ENCODE measurements around the gene PLA2G2C.
"Not testable (repeated sequence)": the region's sequence is repeated elsewhere in the genome, so short reads cannot be mapped to it uniquely, and the experiment has no call there.

The PLA2G2C gene

GRCh38 chr1:20150969-20151368 lies 35.3 kb downstream of the PLA2G2C start:
- DNase-seq = no peak

DNA sequence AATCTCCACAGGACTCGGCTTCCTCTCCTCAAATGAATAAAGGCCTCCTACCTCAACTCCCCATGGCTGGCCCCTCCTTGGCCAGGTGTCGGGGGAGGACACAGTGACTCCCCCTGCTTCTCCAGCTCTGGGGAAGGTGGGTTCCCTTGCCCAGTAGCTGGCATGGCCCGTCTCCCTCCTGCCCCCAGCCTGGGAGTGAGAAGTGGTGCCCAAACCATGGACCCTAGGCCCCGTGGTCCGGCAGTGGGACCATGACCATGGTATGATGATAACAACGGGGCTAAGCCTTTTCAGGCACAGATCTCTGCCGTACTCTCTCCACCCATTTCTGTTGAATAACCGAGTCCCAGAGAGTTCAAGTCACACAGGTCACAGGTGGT lies 36.0 kb downstream of the PLA2G2C start:
- no peak for DNase-seq

GRCh38 chr1:20149601-20150325 lies 36.6 kb downstream of the PLA2G2C start:
- no peak for DNase-seq

DNA sequence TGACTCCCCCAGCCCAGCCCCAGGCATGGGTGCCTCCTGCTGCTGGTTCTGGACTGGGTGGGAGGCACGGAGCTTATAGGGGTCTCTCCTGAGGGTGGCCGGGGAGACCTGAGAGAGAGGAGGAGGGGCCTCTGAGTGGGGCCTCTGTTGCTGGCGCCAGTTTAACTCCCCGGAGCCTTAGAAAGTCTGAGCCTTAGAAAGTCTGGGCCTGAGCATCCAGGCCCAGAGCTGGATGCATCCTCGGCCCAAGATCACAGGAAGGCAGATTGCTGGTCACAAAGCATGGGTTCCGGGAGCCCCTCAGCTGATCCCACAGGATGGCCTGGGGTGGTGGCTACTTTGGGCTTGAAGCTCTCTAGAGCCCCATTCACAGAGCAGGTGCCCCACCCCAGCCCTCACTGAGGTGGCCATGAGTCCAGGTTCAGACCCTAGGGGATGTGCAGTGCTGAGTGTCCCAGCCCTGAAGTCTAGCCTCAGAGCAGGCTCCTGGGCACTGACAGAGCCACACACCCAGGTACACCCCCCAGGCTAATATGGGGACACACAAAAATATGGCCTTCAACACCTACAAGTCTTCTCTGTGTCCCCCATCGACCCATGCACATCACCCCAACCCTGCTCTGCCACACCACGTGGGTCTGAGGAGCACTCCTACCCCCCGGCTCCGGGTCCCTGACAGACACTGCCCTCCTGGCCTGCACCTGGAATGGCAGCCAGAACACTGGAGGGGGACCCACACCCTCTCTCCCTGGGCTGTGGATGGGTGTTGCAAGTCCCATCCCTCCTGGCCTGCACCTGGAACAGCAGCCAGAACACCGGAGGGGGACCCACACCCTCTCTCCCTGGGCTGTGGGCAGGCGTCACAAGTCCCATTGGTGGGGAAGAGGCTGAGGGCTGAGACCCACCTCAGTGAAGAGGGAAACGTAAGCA lies 37.5 kb downstream of the PLA2G2C start:
- no peak for DNase-seq

- DNase-seq = no peak
Measured at GRCh38 chr1:20147846-20148570, 38.3 kb downstream of the PLA2G2C start.

DNA sequence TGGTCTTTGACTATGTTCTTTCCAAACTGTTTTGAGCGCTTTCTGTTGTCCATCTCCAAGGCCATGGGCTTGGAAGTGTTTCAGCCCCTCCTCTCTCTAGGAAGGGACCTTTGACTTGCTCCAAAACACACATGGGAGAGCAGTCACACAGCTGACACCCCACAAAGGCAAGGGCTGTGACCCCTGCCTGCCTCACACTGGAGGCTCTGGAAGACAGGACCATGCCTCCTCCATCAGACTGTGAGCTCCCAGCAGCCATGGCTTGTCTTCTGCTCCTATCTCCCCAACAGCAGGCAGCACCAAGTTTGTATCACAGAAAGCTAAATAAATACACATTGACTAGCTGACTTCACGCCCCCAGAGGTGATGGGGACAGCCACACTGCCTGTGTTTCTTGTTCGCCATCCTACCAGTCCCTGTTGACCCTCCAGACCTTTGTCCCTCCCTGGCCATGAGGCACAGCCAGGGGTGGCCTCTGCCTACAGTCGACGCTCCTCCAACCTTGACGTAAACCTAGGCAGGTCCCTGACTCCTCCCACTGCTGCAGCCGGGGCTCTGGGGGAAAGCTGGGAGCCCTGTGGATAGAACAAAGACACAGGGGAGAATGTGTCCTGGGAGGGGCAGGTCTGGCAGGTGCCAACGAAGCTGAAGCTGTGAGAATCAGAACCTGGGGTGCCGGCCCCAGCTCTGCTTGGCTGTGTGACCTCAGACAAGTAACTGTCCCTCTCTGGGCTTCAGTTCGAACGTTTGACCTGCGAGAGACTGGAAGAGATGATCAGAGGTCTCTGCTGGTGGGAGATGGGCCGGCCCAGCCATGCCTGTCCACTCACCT lies 42.4 kb downstream of the PLA2G2C start:
- DNase-seq = no peak

- DNase-seq = no peak
Measured at GRCh38 chr1:20143318-20143717, 43.0 kb downstream of the PLA2G2C start.

GRCh38 chr1:20142001-20142710 lies 44.2 kb downstream of the PLA2G2C start:
- DNase-seq = no peak

- no peak for DNase-seq
Measured at GRCh38 chr1:20141466-20141865, 44.9 kb downstream of the PLA2G2C start.

DNA sequence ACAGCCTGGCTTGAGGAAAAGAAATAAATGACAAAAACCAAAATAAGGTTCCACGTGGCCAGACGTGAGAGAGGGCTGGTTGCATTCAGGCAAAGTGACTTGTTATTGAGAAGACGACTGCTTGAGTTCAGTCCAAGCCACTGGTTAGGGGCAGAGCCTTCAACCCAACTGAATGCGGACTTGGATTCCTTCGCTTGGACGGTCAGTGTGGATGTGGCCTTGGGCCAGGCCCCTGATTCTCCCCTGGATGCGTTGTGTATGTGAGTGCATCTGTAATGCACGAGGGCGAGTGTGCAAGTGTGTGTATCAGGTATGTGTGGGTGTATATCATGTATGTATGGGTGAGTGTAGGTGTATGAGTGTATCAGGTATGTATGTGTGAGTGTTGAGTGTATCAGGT lies 45.3 kb downstream of the PLA2G2C start:
- no peak for DNase-seq

DNA sequence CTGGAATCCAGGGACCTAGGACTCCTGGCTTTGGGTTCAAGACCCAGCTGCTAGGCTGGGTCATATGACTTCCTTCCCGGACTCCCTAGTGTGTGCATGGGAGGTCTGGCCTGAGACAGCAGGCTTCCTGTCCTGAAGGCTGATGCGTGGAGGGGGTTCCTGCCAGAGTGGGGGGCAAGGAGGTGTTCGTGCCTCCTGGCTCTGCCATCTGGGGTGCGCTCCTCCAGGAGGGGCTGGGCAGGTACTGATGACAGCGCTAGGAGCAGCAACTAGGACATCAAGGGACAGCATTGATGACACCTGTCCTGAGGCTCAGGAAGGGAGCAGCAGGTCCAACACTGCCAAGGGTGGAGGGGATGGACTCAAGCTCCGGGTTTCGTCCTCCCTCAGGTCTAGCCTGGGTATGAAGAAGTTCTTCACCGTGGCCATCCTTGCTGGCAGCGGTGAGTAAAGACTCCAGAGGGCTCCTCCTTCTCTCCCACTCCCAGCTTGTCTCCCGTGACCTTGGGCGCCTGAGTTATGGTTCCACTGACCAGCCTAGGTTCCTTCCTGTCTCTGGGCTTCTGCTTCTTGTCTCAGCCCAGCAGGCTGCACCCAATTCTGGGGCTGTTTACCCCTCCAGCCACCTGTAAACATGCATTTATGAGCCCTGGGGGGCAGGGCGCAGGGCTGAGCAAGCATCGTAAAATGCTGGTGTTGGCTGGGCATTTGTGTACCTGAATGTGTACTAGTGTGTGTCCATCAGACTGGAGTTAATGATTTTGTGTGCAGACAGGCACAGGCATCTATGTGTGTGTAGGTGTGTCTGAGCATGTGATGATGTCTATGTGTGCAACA lies 46.3 kb downstream of the PLA2G2C start:
- no peak for DNase-seq

DNA sequence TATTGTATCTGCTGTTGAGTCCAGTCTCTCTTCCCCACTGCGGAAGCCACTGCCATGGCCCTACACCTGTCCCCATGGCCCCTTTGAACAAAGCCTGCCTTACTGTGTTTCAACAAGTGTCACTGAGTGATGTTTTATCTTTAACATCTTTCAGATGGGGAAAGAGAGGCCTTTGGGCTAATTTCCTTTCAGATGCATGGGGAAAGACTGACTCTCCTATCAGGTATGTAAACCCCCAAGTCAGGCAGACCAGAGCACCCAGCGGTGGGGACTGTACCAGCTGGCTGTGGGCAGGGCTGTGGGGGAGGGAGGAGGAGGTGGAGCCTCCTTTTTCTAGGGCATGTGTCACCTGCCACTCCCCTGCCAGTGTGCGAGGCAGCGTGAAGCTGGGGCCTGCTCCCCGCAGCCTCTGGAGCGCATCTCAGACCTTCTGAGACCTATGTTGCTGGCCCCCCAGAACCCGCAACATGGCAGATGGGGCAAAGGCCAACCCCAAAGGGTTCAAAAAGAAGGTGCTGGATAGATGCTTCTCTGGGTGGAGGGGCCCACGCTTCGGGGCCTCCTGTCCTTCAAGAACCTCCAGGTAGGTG lies 47.3 kb downstream of the PLA2G2C start, which contains the start of gene PLA2G2F:
Gene PLA2G2F, plus strand, starts transcription at position 363 of the 590 bp plus-strand sequence. Its CDS starts 105 bp downstream, at position 468.
- no peak for DNase-seq

DNA sequence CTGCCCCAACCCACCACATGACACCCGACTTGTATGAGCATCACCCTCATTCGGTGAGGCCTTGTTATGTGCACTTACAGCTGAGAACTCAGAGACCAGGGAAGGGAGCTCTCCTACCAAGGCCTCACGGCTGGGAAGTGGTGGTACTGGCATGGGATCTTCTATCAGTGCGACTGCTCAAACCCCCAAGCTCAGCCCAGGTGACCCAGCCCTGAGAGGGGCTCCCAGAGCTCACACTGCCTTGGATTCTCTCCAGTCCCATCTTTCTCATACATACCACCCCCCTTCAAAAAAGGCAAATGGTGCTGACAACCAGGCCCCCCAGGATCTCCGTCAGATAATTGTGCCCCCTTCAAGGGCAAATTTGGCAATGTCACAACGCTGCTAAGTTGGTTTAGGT lies 48.0 kb downstream of the PLA2G2C start:
- DNase-seq = no peak

- DNase-seq = no peak
Measured at GRCh38 chr1:20137604-20138003, 48.7 kb downstream of the PLA2G2C start.

DNA sequence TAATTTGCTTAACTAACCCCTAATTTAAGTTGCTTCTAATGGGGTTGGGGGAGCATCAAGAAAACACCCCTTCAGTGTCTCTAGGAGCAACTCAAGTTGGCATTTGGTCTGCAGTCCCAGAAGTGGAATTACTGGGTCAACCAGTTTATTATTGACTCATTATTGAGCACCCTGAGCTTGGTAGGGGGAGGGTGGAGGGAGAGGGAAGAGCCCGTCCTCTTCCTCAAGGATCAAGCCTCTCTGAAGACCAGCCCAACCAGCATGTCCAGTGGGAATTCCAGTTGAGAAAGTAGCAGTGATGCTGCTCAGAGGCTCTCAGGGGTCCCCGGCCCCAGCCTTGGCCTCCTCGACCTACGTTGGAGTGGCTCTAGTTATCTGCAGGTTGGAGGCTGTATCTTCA lies 49.3 kb downstream of the PLA2G2C start:
- no peak for DNase-seq

- no peak for DNase-seq
Measured at GRCh38 chr1:20136249-20136648, 50.1 kb downstream of the PLA2G2C start.

GRCh38 chr1:20134995-20135394 lies 51.3 kb downstream of the PLA2G2C start:
- no peak for DNase-seq

GRCh38 chr1:20130518-20130917 lies 55.8 kb downstream of the PLA2G2C start:
- DNase-seq = not testable (repeated sequence)

- DNase-seq = no peak
Measured at GRCh38 chr1:20126806-20127440, 59.4 kb downstream of the PLA2G2C start.
